ENCODE data around the gene LPP. TPM values are rescaled to one million over a fixed set of nuclear protein-coding genes. Genes with fewer than 3 reads are reported as not detected.

The LPP gene
- total RNA-seq, 5 donors from 2014 or later (not counting 1 experiment from before 2014, with no cell fraction given), result 23.8 to 82.6 (median 39.3) TPM

GRCh38 chr3:188522115-188522514 lies 368.2 kb downstream of the LPP start:
- no peak overlapping the region for H3K4me3 ChIP-seq (ENCODE audit: control insufficient read depth in 1 of 2, extremely low read depth in 1 of 2, low read length in 1 of 2)
- Mint-ChIP-seq H3K9me3 (peaks cover 0 to 3% (median 0%) of the 10 kb centered on the region in 3 donors), H3K27me3 (no peaks in the 10 kb centered on the region), H3K4me3 (no peak overlapping the region), H3K27ac (no peak overlapping the region), H3K4me1 (no peaks in the 10 kb centered on the region), H3K36me3 (peaks cover 46% of the 10 kb centered on the region)
- no peaks in the 10 kb centered on the region for H3K9me3 ChIP-seq
- no peaks in the 10 kb centered on the region for H3K4me1 ChIP-seq (ENCODE audit: control insufficient read depth in 1 of 2, extremely low read depth in 1 of 2, insufficient read depth in 2 of 2, low read length in 2 of 2)
- WGBS (ENCODE audit: insufficient coverage), result 69% methylated on average over 3 of the region's 3 CpGs
- H3K36me3 ChIP-seq (ENCODE audit: control insufficient read depth in 2 of 2, extremely low read depth in 1 of 2, insufficient read depth in 1 of 2, low read length in 1 of 2), result no peaks in the 10 kb centered on the region
- no peaks in the 10 kb centered on the region for H3K27me3 ChIP-seq (replicated peaks in 1 of 2; ENCODE audit: control insufficient read depth in 2 of 2, extremely low read depth in 1 of 2, insufficient read depth in 2 of 2, low read length in 1 of 2)
- POLR2A ChIA-PET, result no interaction called here
- DNase-seq (no peak), ATAC-seq (replicated peaks in 1 of 4) (no peak)
- CTCF ChIA-PET, result no interaction called here
- H3K27ac ChIP-seq (ENCODE audit: low read length), result no peak overlapping the region

DNA sequence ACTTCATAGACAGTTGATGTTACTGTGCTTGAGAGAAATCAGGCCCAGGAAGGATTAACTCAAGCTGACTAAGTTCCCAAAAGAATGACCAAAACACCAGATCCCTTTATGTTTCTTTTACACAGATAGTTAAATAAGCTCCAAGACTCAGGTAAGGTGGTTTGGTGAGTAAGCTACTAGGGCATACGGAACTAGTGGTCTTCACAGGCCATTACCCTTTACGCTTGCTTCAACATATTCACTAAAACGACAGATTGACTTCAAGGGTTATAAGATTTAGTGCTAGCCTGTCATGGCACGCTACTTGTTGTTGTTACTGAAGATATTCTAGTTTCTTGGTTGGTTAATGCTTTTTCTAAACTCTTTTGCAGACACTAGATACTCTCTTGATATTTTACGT lies 369.3 kb downstream of the LPP start:
- WGBS (ENCODE audit: insufficient coverage), result no CpG with 5 or more reads among the region's 5 CpGs
- DNase-seq, result no peak
- ChIA-PET CTCF (no interaction called here), POLR2A (interaction anchor here in 1 of 2 donors (0.6 kb wide), 1 partner anchor 241 kb away, joined by 6 read pairs; no protein-coding TSS in a partner anchor)
- Histone ChIP-seq H3K27ac (ENCODE audit: low read length) (no peak overlapping the region), H3K27me3 (replicated peaks in 1 of 2; ENCODE audit: control insufficient read depth in 2 of 2, extremely low read depth in 1 of 2, insufficient read depth in 2 of 2, low read length in 1 of 2) (no peaks in the 10 kb centered on the region), H3K36me3 (ENCODE audit: control insufficient read depth in 2 of 2, extremely low read depth in 1 of 2, insufficient read depth in 1 of 2, low read length in 1 of 2) (no peaks in the 10 kb centered on the region), H3K9me3 (no peaks in the 10 kb centered on the region), H3K4me1 (ENCODE audit: control insufficient read depth in 1 of 2, extremely low read depth in 1 of 2, insufficient read depth in 2 of 2, low read length in 2 of 2) (no peaks in the 10 kb centered on the region), H3K4me3 (ENCODE audit: control insufficient read depth in 1 of 2, extremely low read depth in 1 of 2, low read length in 1 of 2) (no peak overlapping the region)
- Mint-ChIP-seq H3K4me1 (no peaks in the 10 kb centered on the region), H3K36me3 (peaks cover 47% of the 10 kb centered on the region), H3K9me3 (no peaks in the 10 kb centered on the region), H3K27ac (no peak overlapping the region), H3K4me3 (no peak overlapping the region), H3K27me3 (no peaks in the 10 kb centered on the region)
- no peak for ATAC-seq (replicated peaks in 1 of 4)

DNA sequence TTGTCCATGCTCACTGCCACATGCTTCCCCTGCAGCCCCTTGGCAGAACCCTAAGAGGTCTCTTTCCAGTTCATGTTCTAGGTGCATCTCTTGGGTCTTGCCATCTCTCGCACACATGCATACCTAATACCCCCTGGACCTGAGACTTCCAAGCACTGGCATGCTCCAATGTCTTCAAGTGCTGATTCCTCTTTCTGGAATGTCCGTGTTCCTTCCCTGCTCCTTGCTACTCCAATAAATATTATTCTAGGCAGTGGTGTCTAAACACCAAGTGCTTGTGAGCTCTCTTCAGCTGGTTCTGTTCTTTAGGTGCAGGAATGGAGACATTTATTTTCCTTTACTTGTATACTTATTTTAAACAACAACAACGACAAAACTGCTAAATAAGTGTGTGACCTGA lies 370.1 kb downstream of the LPP start:
- H3K4me1 Mint-ChIP-seq, result no peaks in the 10 kb centered on the region
- DNase-seq (no peak), ATAC-seq (replicated peaks in 1 of 4) (no peak)
- H3K36me3 Mint-ChIP-seq, result peaks cover 51% of the 10 kb centered on the region
- ChIA-PET CTCF (no interaction called here), POLR2A (no interaction called here)
- no peaks in the 10 kb centered on the region for H3K36me3 ChIP-seq (ENCODE audit: control insufficient read depth in 2 of 2, extremely low read depth in 1 of 2, insufficient read depth in 1 of 2, low read length in 1 of 2)
- no peaks in the 10 kb centered on the region for H3K9me3 Mint-ChIP-seq
- H3K27ac ChIP-seq (ENCODE audit: low read length), result no peak overlapping the region
- H3K4me1 ChIP-seq (ENCODE audit: control insufficient read depth in 1 of 2, extremely low read depth in 1 of 2, insufficient read depth in 2 of 2, low read length in 2 of 2), result no peaks in the 10 kb centered on the region
- WGBS (ENCODE audit: insufficient coverage), result 57% methylated on average over 1 of the region's 3 CpGs
- no peaks in the 10 kb centered on the region for H3K27me3 Mint-ChIP-seq
- H3K27me3 ChIP-seq (replicated peaks in 1 of 2; ENCODE audit: control insufficient read depth in 2 of 2, extremely low read depth in 1 of 2, insufficient read depth in 2 of 2, low read length in 1 of 2), result no peaks in the 10 kb centered on the region
- no peak overlapping the region for H3K4me3 ChIP-seq (ENCODE audit: control insufficient read depth in 1 of 2, extremely low read depth in 1 of 2, low read length in 1 of 2)
- H3K9me3 ChIP-seq, result no peaks in the 10 kb centered on the region
- no peak overlapping the region for H3K27ac Mint-ChIP-seq
- H3K4me3 Mint-ChIP-seq, result no peak overlapping the region

GRCh38 chr3:188526057-188526456 lies 372.1 kb downstream of the LPP start:
- no peak overlapping the region for H3K27ac ChIP-seq (ENCODE audit: low read length)
- H3K4me3 ChIP-seq (ENCODE audit: control insufficient read depth in 1 of 2, extremely low read depth in 1 of 2, low read length in 1 of 2), result no peak overlapping the region
- WGBS (ENCODE audit: insufficient coverage), result 100% methylated on average over 1 of the region's 5 CpGs
- no peaks in the 10 kb centered on the region for H3K4me1 Mint-ChIP-seq
- H3K4me1 ChIP-seq (ENCODE audit: control insufficient read depth in 1 of 2, extremely low read depth in 1 of 2, insufficient read depth in 2 of 2, low read length in 2 of 2), result no peaks in the 10 kb centered on the region
- POLR2A ChIA-PET, result no interaction called here
- H3K27me3 Mint-ChIP-seq, result no peaks in the 10 kb centered on the region
- no peaks in the 10 kb centered on the region for H3K36me3 ChIP-seq (ENCODE audit: control insufficient read depth in 2 of 2, extremely low read depth in 1 of 2, insufficient read depth in 1 of 2, low read length in 1 of 2)
- ATAC-seq (replicated peaks in 1 of 4), result no peak
- no peak overlapping the region for H3K4me3 Mint-ChIP-seq
- no peaks in the 10 kb centered on the region for H3K27me3 ChIP-seq (replicated peaks in 1 of 2; ENCODE audit: control insufficient read depth in 2 of 2, extremely low read depth in 1 of 2, insufficient read depth in 2 of 2, low read length in 1 of 2)
- no peak for DNase-seq
- no peaks in the 10 kb centered on the region for H3K9me3 ChIP-seq
- no peaks in the 10 kb centered on the region for H3K9me3 Mint-ChIP-seq
- H3K27ac Mint-ChIP-seq, result no peak overlapping the region
- CTCF ChIA-PET, result no interaction called here
- H3K36me3 Mint-ChIP-seq, result peaks cover 58% of the 10 kb centered on the region

GRCh38 chr3:188527389-188527788 lies 373.4 kb downstream of the LPP start:
- peaks cover 0 to 1% (median 1%) of the 10 kb centered on the region in 3 donors for H3K4me1 Mint-ChIP-seq
- no peaks in the 10 kb centered on the region for H3K4me1 ChIP-seq (ENCODE audit: control insufficient read depth in 1 of 2, extremely low read depth in 1 of 2, insufficient read depth in 2 of 2, low read length in 2 of 2)
- no peak overlapping the region for H3K27ac Mint-ChIP-seq
- no peak overlapping the region for H3K4me3 ChIP-seq (ENCODE audit: control insufficient read depth in 1 of 2, extremely low read depth in 1 of 2, low read length in 1 of 2)
- H3K27ac ChIP-seq (ENCODE audit: low read length), result no peak overlapping the region
- DNase-seq (no peak), ATAC-seq (replicated peaks in 1 of 4) (no peak)
- no CpG with 5 or more reads among the region's 2 CpGs for WGBS (ENCODE audit: insufficient coverage)
- H3K36me3 Mint-ChIP-seq, result peaks cover 58% of the 10 kb centered on the region
- ChIA-PET CTCF (no interaction called here), POLR2A (no interaction called here)
- no peaks in the 10 kb centered on the region for H3K27me3 ChIP-seq (replicated peaks in 1 of 2; ENCODE audit: control insufficient read depth in 2 of 2, extremely low read depth in 1 of 2, insufficient read depth in 2 of 2, low read length in 1 of 2)
- no peaks in the 10 kb centered on the region for H3K27me3 Mint-ChIP-seq
- H3K9me3 ChIP-seq, result no peaks in the 10 kb centered on the region
- no peaks in the 10 kb centered on the region for H3K36me3 ChIP-seq (ENCODE audit: control insufficient read depth in 2 of 2, extremely low read depth in 1 of 2, insufficient read depth in 1 of 2, low read length in 1 of 2)
- H3K4me3 Mint-ChIP-seq, result no peak overlapping the region
- H3K9me3 Mint-ChIP-seq, result no peaks in the 10 kb centered on the region

- POLR2A ChIA-PET, result interaction anchor here in 1 of 2 donors (0.6 kb wide), 1 partner anchor 8 kb away, joined by 7 read pairs; no protein-coding TSS in a partner anchor
- Mint-ChIP-seq H3K27ac (no peak overlapping the region), H3K36me3 (peaks cover 58% of the 10 kb centered on the region), H3K27me3 (no peaks in the 10 kb centered on the region), H3K4me3 (no peak overlapping the region), H3K4me1 (peaks cover 0 to 7% (median 3%) of the 10 kb centered on the region in 3 donors), H3K9me3 (no peaks in the 10 kb centered on the region)
- CTCF ChIA-PET, result no interaction called here
- WGBS (ENCODE audit: insufficient coverage), result 100% methylated on average over 1 of the region's 3 CpGs
- no peak overlapping the region for H3K4me3 ChIP-seq (ENCODE audit: control insufficient read depth in 1 of 2, extremely low read depth in 1 of 2, low read length in 1 of 2)
- no peaks in the 10 kb centered on the region for H3K36me3 ChIP-seq (ENCODE audit: control insufficient read depth in 2 of 2, extremely low read depth in 1 of 2, insufficient read depth in 1 of 2, low read length in 1 of 2)
- H3K4me1 ChIP-seq (ENCODE audit: control insufficient read depth in 1 of 2, extremely low read depth in 1 of 2, insufficient read depth in 2 of 2, low read length in 2 of 2), result no peaks in the 10 kb centered on the region
- no peaks in the 10 kb centered on the region for H3K27me3 ChIP-seq (replicated peaks in 1 of 2; ENCODE audit: control insufficient read depth in 2 of 2, extremely low read depth in 1 of 2, insufficient read depth in 2 of 2, low read length in 1 of 2)
- DNase-seq (no peak), ATAC-seq (replicated peaks in 1 of 4) (no peak)
- H3K27ac ChIP-seq (ENCODE audit: low read length), result no peak overlapping the region
- H3K9me3 ChIP-seq, result no peaks in the 10 kb centered on the region
Observed at GRCh38 chr3:188528396-188528795, 374.4 kb downstream of the LPP start.

GRCh38 chr3:188529228-188529627 lies 375.3 kb downstream of the LPP start:
- Histone ChIP-seq H3K27ac (ENCODE audit: low read length) (no peak overlapping the region), H3K4me1 (ENCODE audit: control insufficient read depth in 1 of 2, extremely low read depth in 1 of 2, insufficient read depth in 2 of 2, low read length in 2 of 2) (no peaks in the 10 kb centered on the region), H3K4me3 (ENCODE audit: control insufficient read depth in 1 of 2, extremely low read depth in 1 of 2, low read length in 1 of 2) (no peak overlapping the region), H3K9me3 (no peaks in the 10 kb centered on the region), H3K27me3 (replicated peaks in 1 of 2; ENCODE audit: control insufficient read depth in 2 of 2, extremely low read depth in 1 of 2, insufficient read depth in 2 of 2, low read length in 1 of 2) (no peaks in the 10 kb centered on the region), H3K36me3 (ENCODE audit: control insufficient read depth in 2 of 2, extremely low read depth in 1 of 2, insufficient read depth in 1 of 2, low read length in 1 of 2) (no peaks in the 10 kb centered on the region)
- Mint-ChIP-seq H3K27me3 (no peaks in the 10 kb centered on the region), H3K27ac (no peak overlapping the region), H3K4me1 (peaks cover 0 to 7% (median 3%) of the 10 kb centered on the region in 3 donors), H3K4me3 (no peak overlapping the region), H3K36me3 (peaks cover 58% of the 10 kb centered on the region), H3K9me3 (no peaks in the 10 kb centered on the region)
- DNase-seq (no peak), ATAC-seq (replicated peaks in 1 of 4) (no peak)
- ChIA-PET CTCF (interaction anchor here in 1 of 2 donors (0.6 kb wide), 1 partner anchor 169 kb away, joined by 3 read pairs; no protein-coding TSS in a partner anchor), POLR2A (no interaction called here)
- WGBS (ENCODE audit: insufficient coverage), result no CpG with 5 or more reads among the region's 3 CpGs

Measured in T-cell (primary cell).